Diencephalon (tissue), 1 donor: ENCODE data around the gene KDM4F. TPM values are rescaled to one million over a fixed set of nuclear protein-coding genes. Genes with fewer than 3 reads are reported as not detected.

Experiments used
- total RNA-seq: library from RNA; depleted of rRNA; stranded (reverse); fragments of >200 nt; gene quantifications from one replicate; pipeline ENCODE4 v1.2.3, GENCODE V29; 2014

The KDM4F gene
- total RNA-seq = not detected

DNA sequence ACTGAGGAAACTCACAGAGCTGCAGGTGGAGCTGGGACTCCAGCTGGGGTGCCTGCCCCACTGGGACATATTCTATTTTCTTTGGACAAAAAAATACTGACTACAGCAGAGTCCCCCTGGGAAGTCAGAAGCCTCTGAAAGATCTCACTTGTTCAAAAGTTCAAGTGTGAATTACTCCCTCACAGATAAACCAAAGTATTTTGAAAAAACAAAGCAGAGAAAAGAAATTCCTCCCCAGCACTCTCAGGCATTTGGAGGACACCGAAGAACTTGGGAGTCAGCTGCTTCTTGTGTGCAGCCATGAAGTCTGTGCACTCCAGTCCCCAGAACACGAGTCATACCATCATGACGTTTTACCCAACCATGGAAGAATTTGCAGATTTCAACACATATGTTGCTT is at the start of gene KDM4F:
Gene KDM4F (plus strand): TSS at position 301 of the 400 bp plus-strand sequence.

DNA sequence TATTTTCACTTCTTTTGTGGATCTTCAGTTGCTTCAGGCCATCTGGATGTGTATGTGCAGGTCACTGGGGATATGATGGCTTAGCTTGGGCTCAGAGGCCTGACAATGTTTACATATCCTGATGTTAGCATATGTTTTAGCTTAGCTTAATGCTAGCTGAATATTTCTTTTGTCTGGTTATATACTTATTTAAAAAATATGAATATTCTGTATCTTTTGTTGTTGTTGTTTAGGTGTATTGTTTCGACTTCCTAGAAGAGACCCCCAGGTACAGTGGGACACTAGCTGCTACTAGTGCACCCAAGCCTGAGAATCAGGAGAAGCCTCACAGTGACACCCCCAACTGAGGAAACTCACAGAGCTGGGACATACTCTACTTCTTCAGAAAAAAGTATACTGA is 24.3 kb upstream of the KDM4F start, which contains the start of gene KDM4E:
Gene KDM4E (plus strand): TSS at position 301 of the 400 bp plus-strand sequence. CDS start 300 bp downstream, outside the sequence.

DNA sequence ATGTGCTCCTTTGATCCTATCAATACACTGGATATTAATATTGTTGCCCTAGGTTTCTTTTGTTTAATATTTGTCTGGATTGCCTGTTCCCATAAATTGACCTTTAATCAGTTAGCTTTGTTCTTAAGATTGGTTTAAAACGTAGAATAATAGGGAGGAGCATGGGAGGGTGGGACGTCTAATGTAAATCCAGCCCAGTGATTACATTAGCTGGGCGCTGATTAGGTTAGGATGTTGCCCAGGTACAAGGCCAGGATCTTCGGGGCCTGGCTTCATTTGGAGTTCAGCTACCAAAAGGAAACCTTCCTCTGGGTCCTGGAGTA is 17.5 kb downstream of the KDM4F start, which contains the start of gene SRSF8:
Gene SRSF8 (plus strand): TSS at position 204 of the 323 bp plus-strand sequence. CDS start 308 bp downstream, outside the sequence.

DNA sequence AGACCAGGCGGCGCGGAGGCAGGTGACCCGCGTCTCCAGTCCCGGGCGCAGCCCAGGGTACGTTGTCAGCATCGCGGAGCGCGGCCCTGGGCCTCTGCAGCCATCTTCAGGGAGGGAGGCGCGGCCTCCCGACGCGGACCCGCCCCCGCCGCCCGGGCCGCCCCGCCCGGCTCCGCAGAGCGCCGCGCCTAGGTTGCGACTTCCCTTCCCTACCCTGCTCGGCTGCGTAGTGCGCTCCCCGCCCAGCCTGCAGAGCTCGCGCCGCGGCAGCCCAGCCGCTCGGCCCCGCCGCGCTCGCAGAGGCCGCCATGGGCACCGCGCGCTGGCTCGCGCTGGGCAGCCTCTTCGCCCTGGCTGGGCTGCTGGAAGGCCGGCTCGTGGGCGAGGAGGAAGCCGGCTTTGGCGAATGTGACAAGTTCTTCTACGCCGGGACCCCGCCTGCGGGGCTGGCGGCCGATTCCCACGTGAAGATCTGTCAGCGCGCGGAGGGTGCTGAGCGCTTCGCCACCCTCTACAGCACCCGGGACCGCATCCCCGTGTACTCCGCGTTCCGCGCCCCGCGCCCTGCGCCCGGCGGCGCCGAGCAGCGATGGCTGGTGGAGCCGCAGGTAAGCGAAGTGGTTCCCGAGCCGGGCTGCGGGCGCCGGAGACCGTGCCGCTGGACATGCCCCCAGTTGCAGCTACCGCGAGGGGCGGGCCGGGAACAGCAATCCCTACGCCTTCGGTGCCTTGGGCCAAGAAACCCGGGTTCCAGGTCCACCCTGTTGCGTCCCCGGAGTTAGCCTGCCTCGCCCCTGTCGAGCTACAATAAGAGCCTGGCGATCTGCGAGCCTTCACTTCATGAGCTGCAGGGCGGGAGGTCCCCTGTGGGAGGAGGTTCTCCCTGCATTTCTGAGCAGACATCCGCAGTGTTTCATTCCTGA is 40.7 kb downstream of the KDM4F start, which contains the start of gene ENDOD1:
Gene ENDOD1 (plus strand): TSS at position 227 of the 923 bp plus-strand sequence. CDS start 82 bp downstream, at position 309.

Other genes starting within 250 kb of the KDM4F start
- gene CWC15, start 75.9 kb upstream of the KDM4F start, total RNA-seq = 56.3 TPM
- 2.5 TPM for gene KDM4D, start 75.7 kb upstream of the KDM4F start, total RNA-seq
- gene KDM4E, start 24.2 kb upstream of the KDM4F start, total RNA-seq = not detected
- gene SRSF8, start 17.5 kb downstream of the KDM4F start, total RNA-seq = 40.4 TPM
- gene ENDOD1, start 40.4 kb downstream of the KDM4F start, total RNA-seq = 42.4 TPM
- 140 TPM for gene SESN3, start 181.8 kb downstream of the KDM4F start, total RNA-seq